ENCODE measurements around the gene CXCL10. TPM values are rescaled to one million over a fixed set of nuclear protein-coding genes. Genes with fewer than 3 reads are reported as not detected.
"Not testable (repeated sequence)": the region's sequence is repeated elsewhere in the genome, so short reads cannot be mapped to it uniquely, and the experiment has no call there.

Gene CXCL10
- total and polyA plus RNA-seq, 9 of the 15 experiments (the other 6 are each of a cell fraction or from before 2014, with no cell fraction given): 0.06 to 0.18 (median 0.08) TPM; not detected in 6

DNA sequence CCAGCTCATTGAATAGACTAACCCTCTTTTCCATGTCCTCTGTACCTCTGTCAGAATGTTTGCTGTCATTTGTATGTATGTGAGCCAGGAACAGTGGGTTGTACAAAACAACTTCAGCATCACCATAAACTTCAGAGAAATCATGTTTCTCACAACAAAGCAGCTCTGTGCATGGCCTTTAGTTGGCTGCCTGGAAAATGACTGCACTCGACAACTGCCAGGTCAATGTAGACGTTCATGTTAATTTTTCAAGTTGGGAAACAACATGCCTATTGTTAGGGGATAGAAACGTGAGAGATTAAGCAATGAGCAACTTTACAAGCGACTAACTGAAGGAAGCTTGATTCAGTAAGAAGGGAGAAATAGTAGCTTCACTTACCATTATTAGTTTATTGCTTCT is 30.4 kb upstream of the CXCL10 start (continued):
- TF ChIP-seq RBFOX2 (IDR thresholded peaks at IDR 0.05; ENCODE audit: low read depth, low read length) (no peak), ZSCAN32 (CRISPR knock-in tag; IDR thresholded peaks at IDR 0.05) (no peak)

- H3K36me3 ChIP-seq (ENCODE audit: control insufficient read depth, insufficient read depth, low read length); DNase-seq (ENCODE audit: extremely low read depth in 1 of 4, low spot score in 3 of 4); FAIRE-seq; H3K4me2 ChIP-seq (ENCODE audit: insufficient read depth, low read length); BruUV-seq (replicated peaks); intact Hi-C loops (cut with micrococcal nuclease); H3K79me2 ChIP-seq (ENCODE audit: control insufficient read depth, insufficient read depth, low read length); H2AFZ ChIP-seq (ENCODE audit: low read depth, low read length); H3K27me3 ChIP-seq (ENCODE audit: control insufficient read depth in 2 of 2, insufficient read depth in 2 of 2, low read length in 2 of 2); H3K27ac ChIP-seq (ENCODE audit: extremely low read depth, low read depth, low read length); H3K9me3 ChIP-seq (replicated peaks; ENCODE audit: control insufficient read depth, insufficient read depth, low read depth, low read length); H3K9me1 ChIP-seq (ENCODE audit: control insufficient read depth, insufficient read depth, low read length); H4K20me1 ChIP-seq (replicated peaks; ENCODE audit: control insufficient read depth, insufficient read depth, low read length); H3K4me3 ChIP-seq; H3K4me1 ChIP-seq (replicated peaks in 1 of 2; ENCODE audit: control insufficient read depth in 2 of 2, insufficient read depth in 2 of 2, low read length in 2 of 2); in situ Hi-C loops (cut with MboI); CTCF ChIA-PET (ENCODE audit: low intra/inter-chr PET ratio); ATAC-seq; H3K9ac ChIP-seq (ENCODE audit: insufficient read depth in 1 of 2, low read depth in 2 of 2, low read length in 2 of 2): not testable (repeated sequence)
- POLR2A ChIA-PET: interaction anchor here (1.4 kb wide), 1 partner anchor 8 kb away, joined by 5 read pairs; no protein-coding TSS in a partner anchor
- WGBS (ENCODE audit: insufficient coverage, low coverage, missing lambda C conversion rate): 38% methylated on average over 19 of the region's 27 CpGs
Observed at GRCh38 chr4:76050560-76051050, 27.3 kb upstream of the CXCL10 start.

- H3K4me3 ChIP-seq: peak overlapping the region; percentile 44
- CTCF ChIA-PET (ENCODE audit: low intra/inter-chr PET ratio); intact Hi-C loops (cut with micrococcal nuclease); ATAC-seq; H3K9me1 ChIP-seq (ENCODE audit: control insufficient read depth, insufficient read depth, low read length); H3K27ac ChIP-seq (ENCODE audit: extremely low read depth, low read depth, low read length); H3K36me3 ChIP-seq (ENCODE audit: control insufficient read depth, insufficient read depth, low read length); H3K79me2 ChIP-seq (ENCODE audit: control insufficient read depth, insufficient read depth, low read length); H3K4me1 ChIP-seq (replicated peaks in 1 of 2; ENCODE audit: control insufficient read depth in 2 of 2, insufficient read depth in 2 of 2, low read length in 2 of 2); H4K20me1 ChIP-seq (replicated peaks; ENCODE audit: control insufficient read depth, insufficient read depth, low read length); H3K9me3 ChIP-seq (replicated peaks; ENCODE audit: control insufficient read depth, insufficient read depth, low read depth, low read length); in situ Hi-C loops (cut with MboI); FAIRE-seq; H3K27me3 ChIP-seq (ENCODE audit: control insufficient read depth in 2 of 2, insufficient read depth in 2 of 2, low read length in 2 of 2): not testable (repeated sequence)
- 21% methylated on average over 17 of the region's 17 CpGs for WGBS (ENCODE audit: insufficient coverage, low coverage, missing lambda C conversion rate)
- H3K4me2 ChIP-seq (ENCODE audit: insufficient read depth, low read length): peak overlapping the region; percentile 60; the same call in 1 of the 2 replicates
- TF ChIP-seq SUPT5H (IDR thresholded peaks at IDR 0.05) (peak; percentile 69), POLR2A (conservative IDR thresholded peaks at IDR 0.05) (peak; percentile 80), POLR2B (IDR thresholded peaks at IDR 0.05; ENCODE audit: low read depth, partially characterized antibody) (peak; percentile 50), MTA3 (IDR thresholded peaks at IDR 0.05; ENCODE audit: borderline replicate concordance) (peak; percentile 54), POLR2G (IDR thresholded peaks at IDR 0.05; ENCODE audit: low read depth, low read length) (0 out of 2 replicates have a peak, but pooled peaks have one; percentile 23), RBFOX2 (IDR thresholded peaks at IDR 0.05; ENCODE audit: low read depth, low read length) (peak; percentile 57), POLR2H (tag; IDR thresholded peaks at IDR 0.05; ENCODE audit: low read depth) (peak; percentile 67), NFYB (IDR thresholded peaks at IDR 0.05; ENCODE audit: extremely low read depth, insufficient read length) (peak; percentile 28)
- H3K9ac ChIP-seq (ENCODE audit: insufficient read depth in 1 of 2, low read depth in 2 of 2, low read length in 2 of 2): peak overlapping the region; percentile 57 to 68; a peak in 2 of 4 replicates
- 0 out of 2 replicates have a peak overlapping the region, but pooled peaks have one; percentile 44 for H2AFZ ChIP-seq (ENCODE audit: low read depth, low read length)
- POLR2A ChIA-PET: interaction anchor here (1.4 kb wide), 1 partner anchor 9 kb away, joined by 5 read pairs; no protein-coding TSS in a partner anchor
- peak in 1 of 4 experiments; percentile 25 for DNase-seq (ENCODE audit: extremely low read depth in 1 of 4, low spot score in 3 of 4)
- TSS peak; percentile 64 for BruUV-seq (replicated peaks)
Observed at GRCh38 chr4:76049860-76050416, 26.6 kb upstream of the CXCL10 start.

Measured in K562 (cell line).